Fibroblast of lung (primary cell): Measurements from ENCODE around the gene B3GAT3. TPM values are rescaled to one million over a fixed set of nuclear protein-coding genes. Genes with fewer than 3 reads are reported as not detected.

ENCODE experiments used
- DNase-seq, 2 donors: peaks; one replicate each; pipeline versions ENCODE4 v3.0.0 to v3.0.0-alpha.2; 2010; ENCODE audit warnings: low read depth in 2 of 2
- H2AFZ ChIP-seq: 2 replicates; pipeline ENCODE4 v1.5.1; 2012; ENCODE audit warnings: low read length, control low read depth, inconsistent platforms
- H3K27ac ChIP-seq: 2 replicates; pipeline ENCODE4 v1.5.1; 2011; ENCODE audit warnings: low read length, control low read depth; ENCODE audit not compliant: insufficient read depth
- H3K27me3 ChIP-seq: 2 replicates; pipeline ENCODE4 v1.5.1; 2011; ENCODE audit warnings: mild to moderate bottlenecking, low read length; ENCODE audit not compliant: control insufficient read depth, insufficient read depth
- H3K36me3 ChIP-seq: 2 replicates; pipeline ENCODE4 v1.5.1; 2011; ENCODE audit warnings: low read length; ENCODE audit not compliant: control insufficient read depth, insufficient read depth
- H3K4me1 ChIP-seq: 2 replicates; pipeline ENCODE4 v1.5.1; 2011; ENCODE audit warnings: low read length; ENCODE audit not compliant: control insufficient read depth, insufficient read depth; ENCODE audit errors: extremely low read depth
- H3K4me2 ChIP-seq: 2 replicates; pipeline ENCODE4 v1.5.1; 2011; ENCODE audit warnings: low read length, control low read depth; ENCODE audit not compliant: insufficient read depth; ENCODE audit errors: extremely low read depth
- H3K4me3 ChIP-seq, 4 experiments: fragments of 200-600 bp in 1 of 4; sonication (generic) in 1 of 4; replicated peaks in 1 of 4; 2 replicates each; pipeline ENCODE4 v1.5.1; 2011 to 2016; ENCODE audit warnings: low read length in 4 of 4, low read depth in 3 of 4, mild to moderate bottlenecking in 3 of 4, control low read depth in 2 of 4, inconsistent platforms in 1 of 4, mixed read lengths in 1 of 4; ENCODE audit not compliant: insufficient read depth in 1 of 4; ENCODE audit errors: control extremely low read depth in 1 of 4
- H3K79me2 ChIP-seq: 2 replicates; pipeline ENCODE4 v1.5.1; 2012; ENCODE audit warnings: mild to moderate bottlenecking, low read length, inconsistent platforms; ENCODE audit not compliant: control insufficient read depth, insufficient read depth
- H3K9ac ChIP-seq: 2 replicates; pipeline ENCODE4 v1.5.1; 2011; ENCODE audit warnings: mild to moderate bottlenecking, low read length, control low read depth; ENCODE audit not compliant: insufficient read depth
- H3K9me3 ChIP-seq: 2 replicates; pipeline ENCODE4 v1.5.1; 2012; ENCODE audit warnings: low read depth, low read length; ENCODE audit not compliant: control insufficient read depth, insufficient read depth
- H4K20me1 ChIP-seq: 2 replicates; pipeline ENCODE4 v1.5.1; 2011; ENCODE audit warnings: low read length; ENCODE audit not compliant: control insufficient read depth, insufficient read depth; ENCODE audit errors: extremely low read depth
- CTCF ChIP-seq, 2 donors: IDR thresholded peaks in 1 of 2; conservative IDR thresholded peaks in 1 of 2; 1 replicate in 1 of 2; 2 replicates in 1 of 2; pipeline ENCODE4 v1.5.1; 2011 to 2012; ENCODE audit warnings: low read length in 2 of 2, control low read depth in 1 of 2, inconsistent platforms in 1 of 2, low read depth in 1 of 2, mild to moderate bottlenecking in 1 of 2
- EZH2 ChIP-seq: IDR thresholded peaks from 2 replicates; pipeline ENCODE4 v1.5.1; 2012; ENCODE audit warnings: low read length, control low read depth, mild to moderate bottlenecking; ENCODE audit errors: missing control alignments
- polyA plus RNA-seq, 2 donors: library from polyadenylated mRNA; depleted of rRNA in 1 of 2; stranded (reverse) in 1 of 2; unstranded in 1 of 2; fragments of >200 nt; gene quantifications; 2 replicates each; pipeline ENCODE4 v1.2.1, GENCODE V29; 2011 to 2012; ENCODE audit warnings: missing spikeins in 1 of 2
- total RNA-seq: library from RNA; depleted of rRNA; stranded (reverse); fragments of >200 nt; gene quantifications from 2 replicates; pipeline ENCODE4 v1.2.1, GENCODE V29; 2014

Gene B3GAT3
- total and polyA plus RNA-seq, 2 donors (not counting 1 experiment from before 2014, with no cell fraction given): 17.6 to 29.1 TPM

GRCh38 chr11:62578541-62578940, 43.2 kb downstream of the B3GAT3 start:
- no peak overlapping the region for H3K4me2 ChIP-seq
- TF ChIP-seq EZH2 (no peak), CTCF (conservative IDR thresholded peaks at IDR 0.05 in 1 of 2, IDR thresholded peaks at IDR 0.05 in 1 of 2; ENCODE audit: low read depth in 1 of 2, low read length in 2 of 2) (no peak)
- no peaks in the 10 kb centered on the region for H3K27me3 ChIP-seq
- no peaks in the 10 kb centered on the region for H3K9me3 ChIP-seq
- peaks cover 16% of the 10 kb centered on the region for H3K79me2 ChIP-seq
- no peak for DNase-seq
- no peak overlapping the region for H3K4me3 ChIP-seq
- H3K27ac ChIP-seq: no peak overlapping the region
- no peak overlapping the region for H3K9ac ChIP-seq
- H2AFZ ChIP-seq: no peak overlapping the region
- peaks cover 6% of the 10 kb centered on the region for H3K4me1 ChIP-seq
- H4K20me1 ChIP-seq: no peaks in the 10 kb centered on the region
- H3K36me3 ChIP-seq: peaks cover 3% of the 10 kb centered on the region

GRCh38 chr11:62577046-62577714, 44.6 kb downstream of the B3GAT3 start:
- Histone ChIP-seq H3K36me3 (peaks cover 3% of the 10 kb centered on the region), H4K20me1 (no peaks in the 10 kb centered on the region), H3K27me3 (no peaks in the 10 kb centered on the region), H3K9ac (no peak overlapping the region), H3K9me3 (no peaks in the 10 kb centered on the region), H3K79me2 (peaks cover 29% of the 10 kb centered on the region), H3K4me1 (peaks cover 6% of the 10 kb centered on the region), H3K4me2 (no peak overlapping the region), H2AFZ (no peak overlapping the region), H3K4me3 (no peak overlapping the region), H3K27ac (no peak overlapping the region)
- DNase-seq: no peak
- TF ChIP-seq EZH2 (no peak), CTCF (conservative IDR thresholded peaks at IDR 0.05 in 1 of 2, IDR thresholded peaks at IDR 0.05 in 1 of 2; ENCODE audit: low read depth in 1 of 2, low read length in 2 of 2) (no peak)

GRCh38 chr11:62575837-62576236, 45.9 kb downstream of the B3GAT3 start:
- DNase-seq: no peak
- peak overlapping the region; percentile 97 for H3K4me2 ChIP-seq
- no peak overlapping the region for H2AFZ ChIP-seq
- no peak overlapping the region for H3K27ac ChIP-seq
- H3K4me1 ChIP-seq: peaks cover 13% of the 10 kb centered on the region
- H3K27me3 ChIP-seq: no peaks in the 10 kb centered on the region
- TF ChIP-seq EZH2 (no peak), CTCF (conservative IDR thresholded peaks at IDR 0.05 in 1 of 2, IDR thresholded peaks at IDR 0.05 in 1 of 2; ENCODE audit: low read depth in 1 of 2, low read length in 2 of 2) (no peak)
- H4K20me1 ChIP-seq: no peaks in the 10 kb centered on the region
- H3K79me2 ChIP-seq: peaks cover 43% of the 10 kb centered on the region
- peaks cover 6% of the 10 kb centered on the region for H3K36me3 ChIP-seq
- peak overlapping the region in 1 of 4 experiments; percentile 80 for H3K4me3 ChIP-seq
- no peaks in the 10 kb centered on the region for H3K9me3 ChIP-seq
- H3K9ac ChIP-seq: no peak overlapping the region
